GM21515 (cell line): ENCODE data around the gene JMY.

Experiments used
- ATAC-seq: cut with Tn5 transposase; IDR thresholded peaks from one replicate; pipeline ENCODE4 v1.9.1; 2021; ENCODE audit not compliant: unreplicated experiment

JMY gene

GRCh38 chr5:79287380-79287779, 51.4 kb downstream of the JMY start:
- ATAC-seq, result no peak

DNA sequence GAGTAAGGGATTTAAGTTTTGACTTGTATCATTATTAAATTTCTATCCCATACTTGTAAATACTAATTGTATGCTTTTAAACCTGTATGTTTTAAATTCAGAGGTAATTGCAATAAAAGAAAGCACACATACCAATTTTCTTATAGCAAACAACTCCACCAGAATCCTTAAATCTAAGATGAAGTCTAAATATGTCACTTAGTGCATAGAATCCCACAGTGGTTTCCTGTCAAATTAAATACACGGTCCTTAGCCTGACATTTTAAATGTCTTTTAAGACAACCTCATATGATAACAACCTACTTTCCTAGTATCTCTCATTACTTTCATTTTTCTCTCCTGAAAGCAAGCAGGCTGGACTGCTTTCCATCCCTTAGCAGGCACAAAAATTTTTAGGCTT, 52.0 kb downstream of the JMY start:
- no peak for ATAC-seq

DNA sequence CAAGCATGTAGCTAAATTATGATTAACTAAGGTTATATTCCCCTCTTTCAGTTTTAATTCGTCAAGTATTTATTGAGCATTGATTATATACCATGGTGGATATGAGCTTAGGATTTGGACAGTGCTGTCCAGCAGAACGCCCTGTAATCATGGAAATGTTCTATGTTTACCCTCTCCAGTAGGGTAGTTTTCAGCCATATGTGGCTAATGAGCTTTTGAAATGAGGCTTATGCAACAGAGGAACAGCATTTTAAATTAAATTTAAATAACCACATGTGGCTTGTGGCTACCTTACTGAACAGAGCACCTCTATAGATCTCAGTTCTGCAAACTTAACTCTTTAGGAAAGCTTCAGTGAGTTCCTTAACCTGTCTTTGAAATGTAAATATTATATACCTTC, 59.1 kb downstream of the JMY start:
- ATAC-seq, result no peak

GRCh38 chr5:79297661-79298060, 61.7 kb downstream of the JMY start:
- ATAC-seq, result no peak

- ATAC-seq, result no peak
Measured at GRCh38 chr5:79301046-79301712, 65.2 kb downstream of the JMY start.

DNA sequence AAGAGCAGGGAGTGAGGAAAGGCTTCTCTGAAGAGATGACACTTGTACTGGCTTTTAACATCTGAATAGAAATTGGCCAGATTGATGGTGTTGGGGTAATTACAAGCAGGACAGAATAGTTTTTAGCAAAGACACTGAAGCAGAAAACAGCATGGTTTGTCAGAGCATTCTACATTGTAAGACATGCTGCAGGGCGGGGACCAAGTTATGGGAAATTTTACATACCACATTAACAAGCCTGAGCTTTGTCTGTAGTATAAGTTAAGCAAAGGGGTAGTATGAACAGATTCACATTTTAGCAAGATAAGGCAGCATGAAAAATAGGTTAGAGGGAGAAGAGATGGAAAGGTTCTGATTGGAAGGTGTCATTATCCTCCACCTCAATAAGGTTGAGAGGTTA, 66.5 kb downstream of the JMY start:
- no peak for ATAC-seq

- ATAC-seq, result no peak
Measured at GRCh38 chr5:79305706-79306105, 69.8 kb downstream of the JMY start.

DNA sequence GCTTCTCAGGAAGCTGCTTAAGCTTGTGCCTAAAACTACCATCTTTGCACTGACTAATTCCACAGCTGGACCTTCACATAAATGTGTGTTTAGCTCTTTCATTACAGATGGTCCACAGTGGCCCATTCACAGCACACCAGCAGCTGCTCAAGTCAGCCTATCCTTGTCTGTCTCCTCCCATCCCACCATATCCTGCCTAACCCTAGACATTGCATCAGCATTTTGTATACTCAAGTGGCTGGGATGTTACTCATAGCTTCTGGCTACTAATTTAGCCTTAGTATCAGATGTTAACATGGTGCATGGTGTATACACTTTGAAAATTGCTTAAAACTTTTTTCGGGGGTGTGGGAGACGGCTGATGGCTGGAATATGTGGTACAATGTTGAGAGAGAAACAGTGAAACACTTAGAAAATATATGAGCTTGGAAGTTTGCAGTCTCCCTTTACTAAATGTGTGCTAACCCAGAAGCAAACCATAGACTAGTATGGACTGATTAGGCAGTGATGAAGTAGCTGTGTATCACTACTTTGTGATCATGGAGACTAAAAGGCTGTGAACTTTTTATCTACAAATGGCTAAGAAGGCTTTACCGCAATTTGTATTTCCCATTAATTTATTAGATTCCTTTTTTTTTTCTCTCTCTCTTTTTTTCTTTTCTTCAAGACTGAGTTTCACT, 83.1 kb downstream of the JMY start:
- ATAC-seq, result no peak

GRCh38 chr5:79329453-79329852, 93.5 kb downstream of the JMY start:
- ATAC-seq, result no peak

DNA sequence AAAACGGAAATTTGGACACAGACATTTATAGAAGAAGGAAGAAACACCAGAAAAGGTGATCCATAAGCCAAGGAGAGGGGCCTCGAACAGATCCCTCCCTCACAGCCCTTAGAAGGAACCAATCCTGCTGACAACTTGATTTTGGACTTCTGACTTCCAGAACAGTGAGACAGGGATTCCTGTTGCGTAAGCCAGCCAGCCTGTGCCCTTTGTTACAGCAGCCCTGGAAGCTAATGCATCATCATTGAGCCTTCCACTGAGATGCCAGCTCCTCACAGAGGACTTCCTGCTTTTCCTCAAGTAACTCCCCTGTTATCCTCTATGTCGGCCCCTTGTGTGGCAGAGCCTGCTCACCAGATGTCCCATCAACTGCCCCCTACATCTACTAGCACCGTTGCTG, 94.1 kb downstream of the JMY start:
- ATAC-seq, result no peak

GRCh38 chr5:79333852-79334557, 98.1 kb downstream of the JMY start:
- ATAC-seq, result no peak

DNA sequence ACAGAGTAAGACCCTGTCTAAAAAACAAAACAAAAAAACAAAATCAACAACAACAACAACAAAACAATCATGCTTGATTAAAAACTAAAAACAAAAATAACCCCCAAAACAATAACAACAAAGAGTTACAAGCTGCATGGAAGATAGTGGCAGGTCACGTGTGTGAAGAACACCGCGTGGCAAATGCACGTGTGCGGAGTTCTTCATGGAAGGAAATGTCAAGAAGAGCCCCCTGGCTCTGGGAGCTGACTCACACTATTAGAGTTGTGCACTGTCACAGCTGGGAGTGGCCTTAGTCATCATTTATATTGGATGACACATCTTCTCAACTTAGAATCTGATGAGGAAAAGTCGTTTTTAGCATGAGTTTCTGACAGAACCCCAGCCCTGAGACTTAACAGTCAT, 110.5 kb downstream of the JMY start:
- no peak for ATAC-seq

DNA sequence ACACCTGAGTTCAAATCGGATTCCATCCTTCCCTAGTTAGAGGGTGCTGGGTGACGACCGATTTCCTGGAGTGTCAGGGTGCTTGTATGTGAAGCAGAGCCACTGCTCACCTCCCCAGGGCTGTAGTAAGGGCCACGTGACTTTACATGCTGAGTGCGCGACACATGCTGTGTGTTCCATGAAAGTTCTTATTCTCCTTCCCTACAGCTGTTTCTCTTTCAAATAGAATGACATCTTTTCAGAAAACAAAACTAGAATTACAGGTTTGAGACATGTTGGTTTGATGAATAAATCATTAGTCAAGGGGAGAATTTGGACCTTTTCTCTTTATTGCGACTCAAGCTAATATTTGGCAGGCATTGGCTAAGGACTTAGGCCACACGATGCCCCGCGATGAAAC, 113.1 kb downstream of the JMY start:
- no peak for ATAC-seq

DNA sequence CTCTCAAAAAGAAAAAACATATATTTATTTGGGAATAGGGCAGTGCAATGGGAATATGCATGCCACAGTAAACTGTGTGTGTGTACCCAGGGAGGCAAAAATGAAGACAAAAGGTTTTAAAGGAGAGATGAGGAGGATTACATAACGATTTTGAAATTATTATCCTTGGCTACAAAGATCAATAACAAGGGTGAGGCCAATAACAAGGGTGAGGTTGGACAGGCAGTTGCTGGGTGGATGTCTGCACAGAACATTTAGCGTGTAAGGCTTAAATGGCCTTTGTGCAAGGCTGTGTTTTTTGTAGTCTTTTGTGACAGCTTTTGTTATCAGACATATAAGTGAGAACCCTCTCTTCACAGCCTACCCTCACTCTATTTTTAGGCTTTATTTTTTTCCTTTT, 114.0 kb downstream of the JMY start:
- no peak for ATAC-seq

GRCh38 chr5:79357398-79357797, 121.5 kb downstream of the JMY start:
- ATAC-seq, result no peak
